Loucy (cell line): ENCODE data around the gene NR2F1.

Source experiments
- H2AFZ ChIP-seq: fragments of 200-600 bp; sonication (generic); 2 replicates; pipeline ENCODE4 v1.6.0; 2016; ENCODE audit warnings: antibody characterized with exemption, mild to moderate bottlenecking, low read length, moderate library complexity
- H3F3A ChIP-seq: fragments of 200-600 bp; 2 replicates; pipeline ENCODE4 v1.6.0; 2016; ENCODE audit warnings: antibody characterized with exemption, low read depth, mild to moderate bottlenecking
- H3K27me3 ChIP-seq: fragments of 200-600 bp; sonication (generic); 2 replicates; pipeline ENCODE4 v1.6.1; 2014; ENCODE audit warnings: low read length, mild to moderate bottlenecking; ENCODE audit not compliant: insufficient read depth, poor library complexity, severe bottlenecking
- H3K36me3 ChIP-seq: fragments of 200-600 bp; sonication (generic); 2 replicates; pipeline ENCODE4 v1.6.1; 2016; ENCODE audit warnings: low read length; ENCODE audit not compliant: insufficient read depth
- H3K4me1 ChIP-seq: fragments of 200-600 bp; sonication (generic); 2 replicates; pipeline ENCODE4 v1.5.1; 2014; ENCODE audit warnings: low read length, mild to moderate bottlenecking; ENCODE audit not compliant: insufficient read depth, poor library complexity, severe bottlenecking
- H3K4me2 ChIP-seq: fragments of 200-600 bp; sonication (generic); 2 replicates; pipeline ENCODE4 v1.6.0; 2014; ENCODE audit warnings: antibody characterized with exemption, low read length, low read depth, mild to moderate bottlenecking; ENCODE audit not compliant: poor library complexity, severe bottlenecking
- H3K4me3 ChIP-seq: fragments of 200-600 bp; sonication (generic); 2 replicates; pipeline ENCODE4 v1.5.1; 2014; ENCODE audit warnings: low read length, mild to moderate bottlenecking, mixed read lengths; ENCODE audit not compliant: poor library complexity, severe bottlenecking
- H3K79me2 ChIP-seq: fragments of 200-600 bp; sonication (generic); 2 replicates; pipeline ENCODE4 v1.6.1; 2014; ENCODE audit warnings: low read length; ENCODE audit not compliant: insufficient read depth
- H3K9ac ChIP-seq: fragments of 200-600 bp; sonication (generic); 2 replicates; pipeline ENCODE4 v1.6.0; 2014; ENCODE audit warnings: mild to moderate bottlenecking, low read depth, low read length, moderate library complexity; ENCODE audit not compliant: poor library complexity, severe bottlenecking
- H3K9me2 ChIP-seq: fragments of 200-600 bp; sonication (generic); replicated peaks from 2 replicates; pipeline ENCODE4 v1.6.1; 2016; ENCODE audit warnings: low read depth, low read length, mixed read lengths
- H3K9me3 ChIP-seq: fragments of 200-600 bp; sonication (generic); 2 replicates; pipeline ENCODE4 v1.6.1; 2014; ENCODE audit warnings: mild to moderate bottlenecking, antibody characterized with exemption, low read length, low read depth; ENCODE audit not compliant: insufficient read depth
- H4K20me1 ChIP-seq: fragments of 200-600 bp; sonication (generic); 2 replicates; pipeline ENCODE4 v1.6.0; 2014; ENCODE audit warnings: antibody characterized with exemption, low read length, mild to moderate bottlenecking; ENCODE audit not compliant: insufficient read depth, poor library complexity, severe bottlenecking
- EZH2phosphoT487 ChIP-seq: fragments of 200-600 bp; IDR thresholded peaks from 2 replicates; pipeline ENCODE4 v1.6.1; 2018; ENCODE audit warnings: antibody characterized with exemption, mild to moderate bottlenecking, moderate library complexity, borderline replicate concordance
- TF ChIP-seq, protein P1 (sequence below): fragments of 200-600 bp; sonication (generic); conservative IDR thresholded peaks from 2 replicates; pipeline ENCODE4 v1.5.1; 2014; ENCODE audit warnings: mild to moderate bottlenecking, antibody characterized with exemption, low read length

Gene NR2F1

DNA sequence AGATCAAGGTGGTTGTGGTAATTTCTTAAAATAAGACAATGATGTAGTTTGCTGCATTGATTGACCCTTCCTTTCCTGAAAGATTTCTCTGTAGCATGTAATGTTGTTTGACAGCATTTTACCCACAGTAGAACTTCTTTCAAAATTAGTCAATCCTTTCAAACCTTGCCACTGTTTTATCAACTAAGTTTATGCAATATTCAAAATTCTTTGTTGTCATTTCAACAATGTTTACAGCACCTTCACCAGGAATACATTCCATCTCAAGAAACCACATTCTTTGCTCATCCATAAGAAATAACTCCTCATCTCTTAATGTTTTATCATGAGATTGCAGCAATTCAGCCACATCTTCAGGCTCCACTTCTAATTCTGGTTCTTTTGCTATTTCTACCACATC lies 43.8 kb downstream of the NR2F1 start:
- TF ChIP-seq EZH2phosphoT487, result no peak
- TF ChIP-seq, protein P1, sequence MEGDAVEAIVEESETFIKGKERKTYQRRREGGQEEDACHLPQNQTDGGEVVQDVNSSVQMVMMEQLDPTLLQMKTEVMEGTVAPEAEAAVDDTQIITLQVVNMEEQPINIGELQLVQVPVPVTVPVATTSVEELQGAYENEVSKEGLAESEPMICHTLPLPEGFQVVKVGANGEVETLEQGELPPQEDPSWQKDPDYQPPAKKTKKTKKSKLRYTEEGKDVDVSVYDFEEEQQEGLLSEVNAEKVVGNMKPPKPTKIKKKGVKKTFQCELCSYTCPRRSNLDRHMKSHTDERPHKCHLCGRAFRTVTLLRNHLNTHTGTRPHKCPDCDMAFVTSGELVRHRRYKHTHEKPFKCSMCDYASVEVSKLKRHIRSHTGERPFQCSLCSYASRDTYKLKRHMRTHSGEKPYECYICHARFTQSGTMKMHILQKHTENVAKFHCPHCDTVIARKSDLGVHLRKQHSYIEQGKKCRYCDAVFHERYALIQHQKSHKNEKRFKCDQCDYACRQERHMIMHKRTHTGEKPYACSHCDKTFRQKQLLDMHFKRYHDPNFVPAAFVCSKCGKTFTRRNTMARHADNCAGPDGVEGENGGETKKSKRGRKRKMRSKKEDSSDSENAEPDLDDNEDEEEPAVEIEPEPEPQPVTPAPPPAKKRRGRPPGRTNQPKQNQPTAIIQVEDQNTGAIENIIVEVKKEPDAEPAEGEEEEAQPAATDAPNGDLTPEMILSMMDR, result no peak
- H3K9me2 ChIP-seq, result no peaks in the 10 kb centered on the region
- no peak overlapping the region for H3K4me3 ChIP-seq
- H3K79me2 ChIP-seq, result no peaks in the 10 kb centered on the region
- no peaks in the 10 kb centered on the region for H3K27me3 ChIP-seq
- H3K9me3 ChIP-seq, result no peaks in the 10 kb centered on the region
- no peaks in the 10 kb centered on the region for H3K4me1 ChIP-seq
- no peaks in the 10 kb centered on the region for H4K20me1 ChIP-seq
- no peak overlapping the region for H2AFZ ChIP-seq
- H3F3A ChIP-seq, result no peaks in the 10 kb centered on the region
- no peaks in the 10 kb centered on the region for H3K36me3 ChIP-seq
- no peak overlapping the region for H3K9ac ChIP-seq
- H3K4me2 ChIP-seq, result no peak overlapping the region

DNA sequence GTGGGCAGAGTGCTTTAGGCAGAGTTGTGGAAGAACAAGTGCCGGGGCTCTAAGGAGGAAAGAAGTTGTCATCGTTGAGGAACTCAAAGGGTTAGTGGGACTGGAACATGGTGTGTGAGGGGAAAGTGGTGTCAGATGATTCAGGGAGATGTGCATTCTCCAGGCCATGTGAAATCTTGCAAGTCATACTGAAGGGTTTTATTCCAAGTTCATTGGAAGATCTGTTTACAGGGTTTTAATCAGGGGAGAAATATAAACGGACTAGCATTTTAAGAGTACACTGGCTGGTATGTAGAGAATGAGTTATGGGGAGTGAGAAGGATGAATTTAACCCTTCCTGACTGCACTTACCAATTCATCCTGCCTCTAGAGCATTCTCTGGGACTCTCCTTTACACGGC lies 49.3 kb downstream of the NR2F1 start:
- Histone ChIP-seq H3K79me2 (no peaks in the 10 kb centered on the region), H3F3A (no peaks in the 10 kb centered on the region), H3K9me3 (no peaks in the 10 kb centered on the region), H3K9me2 (no peaks in the 10 kb centered on the region), H4K20me1 (no peaks in the 10 kb centered on the region), H3K27me3 (no peaks in the 10 kb centered on the region), H3K4me1 (peaks cover 4% of the 10 kb centered on the region), H3K4me3 (no peak overlapping the region), H3K4me2 (no peak overlapping the region), H2AFZ (no peak overlapping the region), H3K9ac (no peak overlapping the region), H3K36me3 (no peaks in the 10 kb centered on the region)
- TF ChIP-seq EZH2phosphoT487, result no peak
- TF ChIP-seq, protein P1, result no peak

DNA sequence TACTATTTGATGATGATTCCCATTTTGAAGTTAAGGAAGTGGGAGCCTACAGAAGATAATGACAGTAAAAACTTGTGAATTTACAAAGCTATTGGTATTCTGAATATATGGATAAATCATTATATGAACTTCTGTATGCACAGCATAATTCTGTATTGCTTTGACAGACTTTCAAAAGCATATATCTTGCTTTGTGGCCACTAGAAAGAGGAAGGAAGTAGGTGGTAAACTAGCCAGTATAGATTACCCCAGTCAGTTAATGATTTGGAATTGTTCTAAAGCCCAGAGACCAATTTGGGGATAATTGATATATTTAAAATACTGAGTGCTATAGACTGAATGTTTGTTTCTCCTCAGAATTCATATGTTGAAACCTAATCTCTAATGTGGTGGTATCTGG lies 53.0 kb downstream of the NR2F1 start:
- Histone ChIP-seq H3K4me3 (no peak overlapping the region), H3F3A (no peaks in the 10 kb centered on the region), H3K36me3 (no peaks in the 10 kb centered on the region)

More for the DNA sequence above, 53.0 kb downstream of the NR2F1 start:
- no peaks in the 10 kb centered on the region for H3K9me3 ChIP-seq
- no peak overlapping the region for H2AFZ ChIP-seq
- H3K9ac ChIP-seq, result no peak overlapping the region
- no peaks in the 10 kb centered on the region for H3K79me2 ChIP-seq
- no peaks in the 10 kb centered on the region for H4K20me1 ChIP-seq
- TF ChIP-seq, protein P1, result no peak
- no peak for TF ChIP-seq EZH2phosphoT487
- H3K4me2 ChIP-seq, result no peak overlapping the region
- H3K9me2 ChIP-seq, result no peaks in the 10 kb centered on the region
- no peaks in the 10 kb centered on the region for H3K27me3 ChIP-seq
- peaks cover 4% of the 10 kb centered on the region for H3K4me1 ChIP-seq
